ENCODE results near the gene PPP2R3C.

The PPP2R3C gene

GRCh38 chr14:35121887-35122695, at the start of gene PPP2R3C, which contains the start of gene PRORP:
PPP2R3C (minus strand) TSS chr14:35121990; CDS start chr14:35121959, 31 bp downstream.
PRORP (plus strand) TSS chr14:35122552; CDS start chr14:35123246, 694 bp downstream.
- Histone ChIP-seq H3K4me1 (ENCODE audit: control insufficient read depth in 5 of 5, insufficient read depth in 5 of 5, low read length in 5 of 5) (peaks cover 1 to 23% (median 20%) of the 10 kb centered on the region in 5 donors), H3K36me3 (ENCODE audit: control insufficient read depth in 5 of 5, insufficient read depth in 5 of 5, low read length in 5 of 5) (peaks cover 0 to 2% (median 0%) of the 10 kb centered on the region in 5 donors), H3K9me3 (ENCODE audit: control insufficient read depth in 5 of 5, low read length in 5 of 5) (no peaks in the 10 kb centered on the region), H3K27me3 (ENCODE audit: control insufficient read depth in 5 of 5, insufficient read depth in 4 of 5, low read length in 5 of 5) (no peaks in the 10 kb centered on the region), H3K27ac (ENCODE audit: low read depth, low read length) (peak within 1 kb of the TSS; percentile 98), H3K4me3 (ENCODE audit: low read depth in 1 of 5, low read length in 5 of 5) (peak within 1 kb of the TSS; percentile 89 to 100 (median 97)), H3K9ac (ENCODE audit: low read length in 5 of 5) (peak within 1 kb of the TSS; percentile 97 to 100 (median 99))

- H3K9ac ChIP-seq (ENCODE audit: low read length in 5 of 5) = no peak overlapping the region
- no peak overlapping the region for H3K4me3 ChIP-seq (ENCODE audit: low read depth in 1 of 5, low read length in 5 of 5)
- H3K27ac ChIP-seq (ENCODE audit: low read depth, low read length) = no peak overlapping the region
- H3K9me3 ChIP-seq (ENCODE audit: control insufficient read depth in 5 of 5, low read length in 5 of 5) = no peaks in the 10 kb centered on the region
- H3K27me3 ChIP-seq (ENCODE audit: control insufficient read depth in 5 of 5, insufficient read depth in 4 of 5, low read length in 5 of 5) = no peaks in the 10 kb centered on the region
- no peaks in the 10 kb centered on the region for H3K4me1 ChIP-seq (ENCODE audit: control insufficient read depth in 5 of 5, insufficient read depth in 5 of 5, low read length in 5 of 5)
- peaks cover 0 to 14% (median 7%) of the 10 kb centered on the region in 5 donors for H3K36me3 ChIP-seq (ENCODE audit: control insufficient read depth in 5 of 5, insufficient read depth in 5 of 5, low read length in 5 of 5)
Measured at GRCh38 chr14:35167496-35167895, 45.7 kb upstream of the PPP2R3C start.

GRCh38 chr14:35164849-35165248, 43.1 kb upstream of the PPP2R3C start:
- no peaks in the 10 kb centered on the region for H3K9me3 ChIP-seq (ENCODE audit: control insufficient read depth in 5 of 5, low read length in 5 of 5)
- peaks cover 0 to 14% (median 7%) of the 10 kb centered on the region in 5 donors for H3K36me3 ChIP-seq (ENCODE audit: control insufficient read depth in 5 of 5, insufficient read depth in 5 of 5, low read length in 5 of 5)
- H3K4me1 ChIP-seq (ENCODE audit: control insufficient read depth in 5 of 5, insufficient read depth in 5 of 5, low read length in 5 of 5) = peaks cover 0 to 3% (median 0%) of the 10 kb centered on the region in 5 donors
- no peak overlapping the region for H3K4me3 ChIP-seq (ENCODE audit: low read depth in 1 of 5, low read length in 5 of 5)
- H3K27me3 ChIP-seq (ENCODE audit: control insufficient read depth in 5 of 5, insufficient read depth in 4 of 5, low read length in 5 of 5) = no peaks in the 10 kb centered on the region
- H3K9ac ChIP-seq (ENCODE audit: low read length in 5 of 5) = no peak overlapping the region
- no peak overlapping the region for H3K27ac ChIP-seq (ENCODE audit: low read depth, low read length)

- peaks cover 4 to 22% (median 12%) of the 10 kb centered on the region in 5 donors for H3K36me3 ChIP-seq (ENCODE audit: control insufficient read depth in 5 of 5, insufficient read depth in 5 of 5, low read length in 5 of 5)
- no peak overlapping the region for H3K9ac ChIP-seq (ENCODE audit: low read length in 5 of 5)
- no peaks in the 10 kb centered on the region for H3K27me3 ChIP-seq (ENCODE audit: control insufficient read depth in 5 of 5, insufficient read depth in 4 of 5, low read length in 5 of 5)
- no peak overlapping the region for H3K27ac ChIP-seq (ENCODE audit: low read depth, low read length)
- no peak overlapping the region for H3K4me3 ChIP-seq (ENCODE audit: low read depth in 1 of 5, low read length in 5 of 5)
- H3K9me3 ChIP-seq (ENCODE audit: control insufficient read depth in 5 of 5, low read length in 5 of 5) = no peaks in the 10 kb centered on the region
- H3K4me1 ChIP-seq (ENCODE audit: control insufficient read depth in 5 of 5, insufficient read depth in 5 of 5, low read length in 5 of 5) = peaks cover 0 to 9% (median 0%) of the 10 kb centered on the region in 5 donors
Measured at GRCh38 chr14:35163384-35163783, 41.6 kb upstream of the PPP2R3C start.

- no peaks in the 10 kb centered on the region for H3K9me3 ChIP-seq (ENCODE audit: control insufficient read depth in 5 of 5, low read length in 5 of 5)
- peaks cover 0 to 13% (median 4%) of the 10 kb centered on the region in 5 donors for H3K4me1 ChIP-seq (ENCODE audit: control insufficient read depth in 5 of 5, insufficient read depth in 5 of 5, low read length in 5 of 5)
- H3K27me3 ChIP-seq (ENCODE audit: control insufficient read depth in 5 of 5, insufficient read depth in 4 of 5, low read length in 5 of 5) = no peaks in the 10 kb centered on the region
- H3K27ac ChIP-seq (ENCODE audit: low read depth, low read length) = no peak overlapping the region
- H3K36me3 ChIP-seq (ENCODE audit: control insufficient read depth in 5 of 5, insufficient read depth in 5 of 5, low read length in 5 of 5) = peaks cover 4 to 13% (median 6%) of the 10 kb centered on the region in 5 donors
- H3K9ac ChIP-seq (ENCODE audit: low read length in 5 of 5) = no peak overlapping the region
- H3K4me3 ChIP-seq (ENCODE audit: low read depth in 1 of 5, low read length in 5 of 5) = no peak overlapping the region
Measured at GRCh38 chr14:35161231-35161630, 39.4 kb upstream of the PPP2R3C start.

- Histone ChIP-seq H3K27me3 (ENCODE audit: control insufficient read depth in 5 of 5, insufficient read depth in 4 of 5, low read length in 5 of 5) (no peaks in the 10 kb centered on the region), H3K36me3 (ENCODE audit: control insufficient read depth in 5 of 5, insufficient read depth in 5 of 5, low read length in 5 of 5) (peaks cover 4 to 13% (median 6%) of the 10 kb centered on the region in 5 donors), H3K27ac (ENCODE audit: low read depth, low read length) (no peak overlapping the region)
Measured at GRCh38 chr14:35159742-35160409, 38.1 kb upstream of the PPP2R3C start.

GRCh38 chr14:35158951-35159653, 37.3 kb upstream of the PPP2R3C start:
- peaks cover 4 to 13% (median 6%) of the 10 kb centered on the region in 5 donors for H3K36me3 ChIP-seq (ENCODE audit: control insufficient read depth in 5 of 5, insufficient read depth in 5 of 5, low read length in 5 of 5)
- peaks cover 0 to 18% (median 9%) of the 10 kb centered on the region in 5 donors for H3K4me1 ChIP-seq (ENCODE audit: control insufficient read depth in 5 of 5, insufficient read depth in 5 of 5, low read length in 5 of 5)
- no peaks in the 10 kb centered on the region for H3K27me3 ChIP-seq (ENCODE audit: control insufficient read depth in 5 of 5, insufficient read depth in 4 of 5, low read length in 5 of 5)
- peak overlapping the region; percentile 38 for H3K27ac ChIP-seq (ENCODE audit: low read depth, low read length)
- no peak overlapping the region for H3K4me3 ChIP-seq (ENCODE audit: low read depth in 1 of 5, low read length in 5 of 5)
- H3K9me3 ChIP-seq (ENCODE audit: control insufficient read depth in 5 of 5, low read length in 5 of 5) = no peaks in the 10 kb centered on the region
- H3K9ac ChIP-seq (ENCODE audit: low read length in 5 of 5) = no peak overlapping the region

More at GRCh38 chr14:35159742-35160409, 38.1 kb upstream of the PPP2R3C start:
- Histone ChIP-seq H3K4me1 (ENCODE audit: control insufficient read depth in 5 of 5, insufficient read depth in 5 of 5, low read length in 5 of 5) (peaks cover 0 to 18% (median 9%) of the 10 kb centered on the region in 5 donors), H3K4me3 (ENCODE audit: low read depth in 1 of 5, low read length in 5 of 5) (no peak overlapping the region), H3K9me3 (ENCODE audit: control insufficient read depth in 5 of 5, low read length in 5 of 5) (no peaks in the 10 kb centered on the region), H3K9ac (ENCODE audit: low read length in 5 of 5) (no peak overlapping the region)

- Histone ChIP-seq H3K9me3 (ENCODE audit: control insufficient read depth in 5 of 5, low read length in 5 of 5) (no peaks in the 10 kb centered on the region), H3K36me3 (ENCODE audit: control insufficient read depth in 5 of 5, insufficient read depth in 5 of 5, low read length in 5 of 5) (peaks cover 4 to 18% (median 6%) of the 10 kb centered on the region in 5 donors), H3K27ac (ENCODE audit: low read depth, low read length) (no peak overlapping the region), H3K9ac (ENCODE audit: low read length in 5 of 5) (no peak overlapping the region), H3K4me1 (ENCODE audit: control insufficient read depth in 5 of 5, insufficient read depth in 5 of 5, low read length in 5 of 5) (peaks cover 0 to 18% (median 9%) of the 10 kb centered on the region in 5 donors), H3K27me3 (ENCODE audit: control insufficient read depth in 5 of 5, insufficient read depth in 4 of 5, low read length in 5 of 5) (no peaks in the 10 kb centered on the region), H3K4me3 (ENCODE audit: low read depth in 1 of 5, low read length in 5 of 5) (no peak overlapping the region)
Measured at GRCh38 chr14:35158491-35158890, 36.7 kb upstream of the PPP2R3C start.

- Histone ChIP-seq H3K4me3 (ENCODE audit: low read depth in 1 of 5, low read length in 5 of 5) (no peak overlapping the region), H3K27ac (ENCODE audit: low read depth, low read length) (no peak overlapping the region), H3K27me3 (ENCODE audit: control insufficient read depth in 5 of 5, insufficient read depth in 4 of 5, low read length in 5 of 5) (no peaks in the 10 kb centered on the region), H3K9me3 (ENCODE audit: control insufficient read depth in 5 of 5, low read length in 5 of 5) (no peaks in the 10 kb centered on the region), H3K9ac (ENCODE audit: low read length in 5 of 5) (peak overlapping the region in 1 of 5 donors; percentile 48), H3K4me1 (ENCODE audit: control insufficient read depth in 5 of 5, insufficient read depth in 5 of 5, low read length in 5 of 5) (peaks cover 0 to 18% (median 9%) of the 10 kb centered on the region in 5 donors), H3K36me3 (ENCODE audit: control insufficient read depth in 5 of 5, insufficient read depth in 5 of 5, low read length in 5 of 5) (peaks cover 4 to 24% (median 6%) of the 10 kb centered on the region in 5 donors)
Measured at GRCh38 chr14:35155962-35156361, 34.2 kb upstream of the PPP2R3C start.

All from subcutaneous abdominal adipose tissue (tissue), 5 donors.